WTC11 (cell line): Measurements from ENCODE around the gene VPS8. TPM values are rescaled to one million over a fixed set of nuclear protein-coding genes. Genes with fewer than 3 reads are reported as not detected.

Experiments used
- ATAC-seq: fragments of 200-7000 bp; cut with Tn5 transposase; 2 replicates; pipeline ENCODE4 v1.10.0; 2021; ENCODE audit warnings: mild to moderate bottlenecking, moderate library complexity
- CTCF ChIA-PET: fragments of 300-600 bp; sonication (Branson Sonifier 250); formaldehyde crosslinking; loops from one replicate; lab custom pipeline; 2021; ENCODE audit warnings: antibody characterized with exemption; lab: Charles Lee
- POLR2A ChIA-PET: fragments of 350-600 bp; sonication (Branson Sonifier 250); formaldehyde crosslinking; loops from one replicate; lab custom pipeline; 2021; ENCODE audit warnings: antibody characterized with exemption; lab: Charles Lee
- DNase-seq: peaks from one replicate; pipeline ENCODE4 v3.0.0; 2021; ENCODE audit warnings: low spot score
- H3K27ac Mint-ChIP-seq: 2 replicates; pipeline ENCODE4 v1.8.0; 2021; ENCODE audit warnings: mixed read lengths
- H3K27me3 Mint-ChIP-seq: 2 replicates; pipeline ENCODE4 v1.8.0; 2021; ENCODE audit warnings: low read depth, mild to moderate bottlenecking, moderate library complexity, mixed read lengths
- H3K36me3 Mint-ChIP-seq: 2 replicates; pipeline ENCODE4 v1.8.0; 2021; ENCODE audit warnings: mixed read lengths
- H3K4me1 Mint-ChIP-seq: 2 replicates; pipeline ENCODE4 v1.8.0; 2022; ENCODE audit warnings: mixed read lengths
- H3K4me3 Mint-ChIP-seq: 2 replicates; pipeline ENCODE4 v1.8.0; 2021; ENCODE audit warnings: mild to moderate bottlenecking, moderate library complexity, mixed read lengths
- H3K9me3 Mint-ChIP-seq: 2 replicates; pipeline ENCODE4 v1.8.0; 2021; ENCODE audit warnings: mixed read lengths
- ERG ChIP-seq: fragments of 250-450 bp; sonication (Bioruptor Pico); IDR thresholded peaks from 2 replicates; pipeline ENCODE4 v1.8.0; 2021; ENCODE audit warnings: mild to moderate bottlenecking
- JAZF1 ChIP-seq: fragments of 250-450 bp; sonication (Bioruptor Pico); IDR thresholded peaks from 2 replicates; pipeline ENCODE4 v1.9.0; 2021; ENCODE audit warnings: moderate library complexity, mild to moderate bottlenecking, inconsistent platforms
- MAX ChIP-seq: sonication (generic); formaldehyde crosslinking; IDR thresholded peaks from 2 replicates; pipeline ENCODE4 v1.8.0; 2022; ENCODE audit warnings: mild to moderate bottlenecking, missing genetic modification reagents
- NFATC4 ChIP-seq: fragments of 250-450 bp; sonication (Bioruptor Pico); IDR thresholded peaks from 2 replicates; pipeline ENCODE4 v1.9.0; 2021; ENCODE audit warnings: mild to moderate bottlenecking
- NFE2L1 ChIP-seq: sonication (generic); formaldehyde crosslinking; IDR thresholded peaks from 2 replicates; pipeline ENCODE4 v1.8.1; 2023; ENCODE audit warnings: missing genetic modification reagents
- NR3C1 ChIP-seq: sonication (generic); formaldehyde crosslinking; conservative IDR thresholded peaks from 2 replicates; pipeline ENCODE4 v1.8.1; 2023; ENCODE audit warnings: low read depth, mild to moderate bottlenecking, missing genetic modification reagents
- OVOL2 ChIP-seq: fragments of 250-450 bp; sonication (Bioruptor Pico); IDR thresholded peaks from 2 replicates; pipeline ENCODE4 v1.9.0; 2021; ENCODE audit warnings: mild to moderate bottlenecking, borderline replicate concordance
- SMAD3 ChIP-seq: sonication (generic); formaldehyde crosslinking; IDR thresholded peaks from 2 replicates; pipeline ENCODE4 v1.8.0; 2022; ENCODE audit warnings: missing genetic modification reagents, mild to moderate bottlenecking, borderline replicate concordance
- SMAD4 ChIP-seq: sonication (generic); formaldehyde crosslinking; IDR thresholded peaks from 2 replicates; pipeline ENCODE4 v1.8.0; 2022; ENCODE audit warnings: mild to moderate bottlenecking, missing genetic modification reagents
- STAT6 ChIP-seq: sonication (generic); formaldehyde crosslinking; conservative IDR thresholded peaks from 2 replicates; pipeline ENCODE4 v1.8.1; 2023; ENCODE audit warnings: mild to moderate bottlenecking, low read depth, missing genetic modification reagents, moderate library complexity
- ZNF138 ChIP-seq: sonication (generic); formaldehyde crosslinking; conservative IDR thresholded peaks from 2 replicates; pipeline ENCODE4 v1.8.1; 2022; ENCODE audit warnings: mild to moderate bottlenecking, moderate library complexity, missing genetic modification reagents
- ZNF317 ChIP-seq: sonication (generic); formaldehyde crosslinking; IDR thresholded peaks from 2 replicates; pipeline ENCODE4 v1.8.1; 2023; ENCODE audit warnings: low read depth, mild to moderate bottlenecking, moderate library complexity, missing genetic modification reagents, borderline replicate concordance
- ZNF512 ChIP-seq: sonication (generic); formaldehyde crosslinking; IDR thresholded peaks from 2 replicates; pipeline ENCODE4 v1.8.1; 2022; ENCODE audit warnings: missing genetic modification reagents, borderline replicate concordance
- total RNA-seq: library from RNA; stranded (reverse); gene quantifications from 3 replicates; pipeline ENCODE4 v1.2.3, GENCODE V29; 2021
- TF ChIP-seq, protein P1 (sequence below): fragments of 250-450 bp; sonication (Bioruptor Pico); IDR thresholded peaks from 2 replicates; pipeline ENCODE4 v1.9.0; 2021; ENCODE audit warnings: mild to moderate bottlenecking
- TF ChIP-seq, protein P2 (sequence below): sonication (generic); formaldehyde crosslinking; IDR thresholded peaks from 2 replicates; pipeline ENCODE4 v1.8.1; 2022; ENCODE audit warnings: low read depth, missing genetic modification reagents, borderline replicate concordance

VPS8 gene
- total RNA-seq, 1 experiment from 2014 or later = 44.9 TPM

- no peaks in the 10 kb centered on the region for H3K27me3 Mint-ChIP-seq
- ATAC-seq = no peak
- H3K4me1 Mint-ChIP-seq = no peaks in the 10 kb centered on the region
- H3K27ac Mint-ChIP-seq = no peak overlapping the region
- peaks cover 5% of the 10 kb centered on the region; the same call in 1 of the 2 replicates for H3K36me3 Mint-ChIP-seq
- H3K9me3 Mint-ChIP-seq = no peaks in the 10 kb centered on the region
- TF ChIP-seq ZNF317 (CRISPR knock-in tag) (no peak), MAX (CRISPR knock-in tag) (no peak), ZNF512 (CRISPR knock-in tag) (no peak), SMAD3 (CRISPR knock-in tag) (no peak), OVOL2 (CRISPR knock-in tag) (no peak), STAT6 (CRISPR knock-in tag) (no peak), JAZF1 (CRISPR knock-in tag) (no peak), ERG (CRISPR knock-in tag) (no peak), NFE2L1 (CRISPR knock-in tag) (no peak), NR3C1 (no peak), ZNF138 (CRISPR knock-in tag) (no peak), SMAD4 (CRISPR knock-in tag) (no peak), NFATC4 (no peak)
- TF ChIP-seq, protein P1, sequence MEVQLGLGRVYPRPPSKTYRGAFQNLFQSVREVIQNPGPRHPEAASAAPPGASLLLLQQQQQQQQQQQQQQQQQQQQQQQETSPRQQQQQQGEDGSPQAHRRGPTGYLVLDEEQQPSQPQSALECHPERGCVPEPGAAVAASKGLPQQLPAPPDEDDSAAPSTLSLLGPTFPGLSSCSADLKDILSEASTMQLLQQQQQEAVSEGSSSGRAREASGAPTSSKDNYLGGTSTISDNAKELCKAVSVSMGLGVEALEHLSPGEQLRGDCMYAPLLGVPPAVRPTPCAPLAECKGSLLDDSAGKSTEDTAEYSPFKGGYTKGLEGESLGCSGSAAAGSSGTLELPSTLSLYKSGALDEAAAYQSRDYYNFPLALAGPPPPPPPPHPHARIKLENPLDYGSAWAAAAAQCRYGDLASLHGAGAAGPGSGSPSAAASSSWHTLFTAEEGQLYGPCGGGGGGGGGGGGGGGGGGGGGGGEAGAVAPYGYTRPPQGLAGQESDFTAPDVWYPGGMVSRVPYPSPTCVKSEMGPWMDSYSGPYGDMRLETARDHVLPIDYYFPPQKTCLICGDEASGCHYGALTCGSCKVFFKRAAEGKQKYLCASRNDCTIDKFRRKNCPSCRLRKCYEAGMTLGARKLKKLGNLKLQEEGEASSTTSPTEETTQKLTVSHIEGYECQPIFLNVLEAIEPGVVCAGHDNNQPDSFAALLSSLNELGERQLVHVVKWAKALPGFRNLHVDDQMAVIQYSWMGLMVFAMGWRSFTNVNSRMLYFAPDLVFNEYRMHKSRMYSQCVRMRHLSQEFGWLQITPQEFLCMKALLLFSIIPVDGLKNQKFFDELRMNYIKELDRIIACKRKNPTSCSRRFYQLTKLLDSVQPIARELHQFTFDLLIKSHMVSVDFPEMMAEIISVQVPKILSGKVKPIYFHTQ (CRISPR knock-in tag) = no peak
- TF ChIP-seq, protein P2, sequence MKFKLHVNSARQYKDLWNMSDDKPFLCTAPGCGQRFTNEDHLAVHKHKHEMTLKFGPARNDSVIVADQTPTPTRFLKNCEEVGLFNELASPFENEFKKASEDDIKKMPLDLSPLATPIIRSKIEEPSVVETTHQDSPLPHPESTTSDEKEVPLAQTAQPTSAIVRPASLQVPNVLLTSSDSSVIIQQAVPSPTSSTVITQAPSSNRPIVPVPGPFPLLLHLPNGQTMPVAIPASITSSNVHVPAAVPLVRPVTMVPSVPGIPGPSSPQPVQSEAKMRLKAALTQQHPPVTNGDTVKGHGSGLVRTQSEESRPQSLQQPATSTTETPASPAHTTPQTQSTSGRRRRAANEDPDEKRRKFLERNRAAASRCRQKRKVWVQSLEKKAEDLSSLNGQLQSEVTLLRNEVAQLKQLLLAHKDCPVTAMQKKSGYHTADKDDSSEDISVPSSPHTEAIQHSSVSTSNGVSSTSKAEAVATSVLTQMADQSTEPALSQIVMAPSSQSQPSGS (CRISPR knock-in tag) = no peak
- TF ChIP-seq, all 79 proteins: peak for 0
- no peak overlapping the region for H3K4me3 Mint-ChIP-seq
- CTCF ChIA-PET = no interaction called here
- POLR2A ChIA-PET = interaction anchor here (0.7 kb wide), 1 partner anchor 115 kb away, joined by 8 read pairs; no protein-coding TSS in a partner anchor
- no peak for DNase-seq
Measured at GRCh38 chr3:184825121-184825820, 13.3 kb downstream of the VPS8 start.
